NCI-H2029 treated with DMSO at 0.1 percent for 48 hours (cell line): ENCODE data around the gene ATP8B1.
"Not testable (repeated sequence)": the region's sequence is repeated elsewhere in the genome, so short reads cannot be mapped to it uniquely, and the experiment has no call there.

Source experiments
- DNase-seq: peaks from one replicate; lab custom pipeline; 2025; lab: John Stamatoyannopoulos, UW

Gene ATP8B1

DNA sequence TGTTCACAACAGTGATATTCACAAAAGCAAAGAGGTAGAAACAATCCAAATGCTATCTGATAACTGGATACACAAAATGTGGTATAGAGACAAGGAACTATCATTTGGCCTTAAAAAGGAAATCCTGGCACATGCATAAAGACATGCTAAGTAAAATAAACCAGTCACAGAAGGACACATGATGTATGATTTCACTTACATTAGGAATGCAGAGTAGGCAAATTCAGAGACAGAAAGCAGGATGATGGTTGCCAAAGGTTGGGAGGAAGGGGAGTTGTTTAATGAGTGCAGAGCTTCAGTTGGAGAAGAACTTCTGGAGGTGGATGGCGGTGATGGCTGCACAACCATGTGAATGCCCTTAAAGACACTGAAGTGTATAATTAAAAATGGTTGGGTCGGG is 38.1 kb downstream of the ATP8B1 start:
- DNase-seq: no peak

DNA sequence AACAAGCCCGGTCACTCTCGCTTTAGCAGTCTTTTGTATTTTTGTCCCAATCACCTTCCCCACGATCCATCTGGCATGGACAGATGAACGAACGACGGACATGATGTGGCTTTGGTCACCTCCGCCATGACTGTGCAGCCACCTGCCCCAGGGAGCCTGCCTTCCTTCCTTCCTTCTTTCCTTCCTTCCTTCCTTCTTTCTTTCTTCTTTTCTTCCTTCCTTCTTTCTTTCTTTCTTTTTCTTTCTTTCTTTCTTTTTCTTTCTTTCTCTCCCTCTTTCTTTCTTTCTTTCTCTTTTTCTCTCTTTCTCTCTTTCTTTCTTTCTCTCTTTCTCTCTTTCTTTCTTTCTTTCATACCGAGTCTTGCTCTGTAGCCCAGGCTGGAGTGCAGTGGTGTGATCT is 39.0 kb downstream of the ATP8B1 start:
- DNase-seq: no peak

DNA sequence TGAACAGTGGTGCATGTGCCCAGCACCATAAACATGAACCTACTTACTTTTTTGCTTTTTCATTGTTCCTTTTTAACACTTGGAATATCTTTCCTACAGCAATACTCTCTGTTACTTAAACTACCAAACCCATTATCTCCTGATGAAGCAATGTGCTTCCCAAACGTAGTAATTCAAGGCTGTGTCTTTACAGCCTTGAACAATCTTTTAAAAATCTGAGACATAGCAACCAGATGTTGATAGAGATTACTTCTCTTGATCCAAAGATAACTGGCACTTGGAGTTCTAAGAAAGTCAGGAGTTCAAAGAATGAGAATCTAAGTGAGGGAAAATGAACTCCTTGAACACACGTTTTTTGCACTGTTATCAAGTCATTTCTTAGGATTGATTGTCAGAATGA is 40.4 kb downstream of the ATP8B1 start:
- no peak for DNase-seq

DNA sequence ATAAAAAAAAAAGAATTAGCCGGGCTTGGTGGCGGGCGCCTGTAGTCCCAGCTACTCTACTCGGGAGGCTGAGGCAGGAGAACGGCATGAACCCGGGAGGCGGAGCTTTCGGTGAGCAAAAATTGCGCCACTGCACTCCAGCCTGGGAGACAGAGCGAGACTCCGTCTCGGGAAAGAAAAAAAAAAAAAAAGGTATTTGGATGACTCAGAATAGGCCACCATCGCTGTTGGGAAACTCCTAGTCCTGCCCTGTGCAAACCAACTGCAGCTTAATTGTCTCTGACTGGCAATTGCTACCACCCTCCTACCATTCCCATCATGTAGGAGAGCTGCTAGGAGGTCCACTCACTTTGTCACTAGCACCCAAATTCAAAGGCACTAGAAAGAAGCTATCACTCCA is 43.5 kb downstream of the ATP8B1 start:
- DNase-seq: no peak

- DNase-seq: no peak
These were observed 47.5 kb downstream of the ATP8B1 start for GRCh38 chr18:57755473-57756067.

- DNase-seq: no peak
These were observed 48.4 kb downstream of the ATP8B1 start for GRCh38 chr18:57754577-57755338.

GRCh38 chr18:57753063-57753462 is 50.1 kb downstream of the ATP8B1 start:
- DNase-seq: no peak

GRCh38 chr18:57749604-57749970 is 53.5 kb downstream of the ATP8B1 start:
- DNase-seq: no peak

- no peak for DNase-seq
These were observed 54.1 kb downstream of the ATP8B1 start for GRCh38 chr18:57748770-57749603.

- no peak for DNase-seq
These were observed 55.1 kb downstream of the ATP8B1 start for GRCh38 chr18:57747809-57748680.

- DNase-seq: no peak
These were observed 58.9 kb downstream of the ATP8B1 start for GRCh38 chr18:57744211-57744694.

DNA sequence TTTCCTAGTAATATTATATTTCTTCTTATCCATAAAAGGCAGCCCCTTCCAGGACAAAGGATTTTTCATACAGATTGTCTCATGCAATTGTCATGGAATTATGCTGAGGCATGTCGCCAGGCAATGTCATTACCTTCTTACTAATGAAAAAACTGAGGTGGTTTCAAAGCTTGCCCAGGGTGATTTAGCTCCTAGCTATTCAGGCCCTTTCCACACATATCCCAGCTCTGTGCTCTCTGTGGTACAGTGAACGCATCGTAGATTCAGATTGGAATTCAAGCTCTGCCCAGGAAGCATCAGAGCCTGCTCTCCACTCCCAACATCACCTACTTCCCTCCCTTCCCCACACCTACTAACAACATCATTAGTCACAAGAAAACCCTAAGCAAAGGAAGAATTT is 60.1 kb downstream of the ATP8B1 start:
- no peak for DNase-seq

GRCh38 chr18:57741273-57741672 is 61.8 kb downstream of the ATP8B1 start:
- DNase-seq: no peak

DNA sequence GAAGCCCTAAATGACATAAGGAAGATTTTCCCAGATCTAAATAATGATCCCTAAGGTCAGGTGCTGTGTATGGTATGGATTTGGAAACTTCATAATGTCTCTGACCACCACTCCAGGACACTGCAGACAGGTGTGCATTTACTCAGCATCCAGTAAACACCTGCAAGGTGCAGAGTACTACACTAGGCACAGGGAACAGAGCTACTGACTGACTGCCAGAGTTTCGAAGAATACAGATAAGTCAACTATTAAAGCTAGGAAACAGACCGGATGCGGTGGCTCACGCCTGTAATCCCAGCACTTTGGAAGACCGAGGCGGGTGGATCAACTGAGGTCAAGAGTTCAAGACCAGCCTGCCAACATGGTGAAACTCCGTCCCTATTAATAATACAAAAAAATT is 65.0 kb downstream of the ATP8B1 start:
- DNase-seq: no peak

- no peak for DNase-seq
These were observed 65.6 kb downstream of the ATP8B1 start for GRCh38 chr18:57737400-57738060.

GRCh38 chr18:57735042-57735441 is 68.1 kb downstream of the ATP8B1 start:
- not testable (repeated sequence) for DNase-seq

- DNase-seq: no peak
These were observed 69.3 kb downstream of the ATP8B1 start for GRCh38 chr18:57733861-57734260.

GRCh38 chr18:57730146-57730545 is 73.0 kb downstream of the ATP8B1 start:
- DNase-seq: no peak

- DNase-seq: no peak
These were observed 74.1 kb downstream of the ATP8B1 start for GRCh38 chr18:57728941-57729511.

DNA sequence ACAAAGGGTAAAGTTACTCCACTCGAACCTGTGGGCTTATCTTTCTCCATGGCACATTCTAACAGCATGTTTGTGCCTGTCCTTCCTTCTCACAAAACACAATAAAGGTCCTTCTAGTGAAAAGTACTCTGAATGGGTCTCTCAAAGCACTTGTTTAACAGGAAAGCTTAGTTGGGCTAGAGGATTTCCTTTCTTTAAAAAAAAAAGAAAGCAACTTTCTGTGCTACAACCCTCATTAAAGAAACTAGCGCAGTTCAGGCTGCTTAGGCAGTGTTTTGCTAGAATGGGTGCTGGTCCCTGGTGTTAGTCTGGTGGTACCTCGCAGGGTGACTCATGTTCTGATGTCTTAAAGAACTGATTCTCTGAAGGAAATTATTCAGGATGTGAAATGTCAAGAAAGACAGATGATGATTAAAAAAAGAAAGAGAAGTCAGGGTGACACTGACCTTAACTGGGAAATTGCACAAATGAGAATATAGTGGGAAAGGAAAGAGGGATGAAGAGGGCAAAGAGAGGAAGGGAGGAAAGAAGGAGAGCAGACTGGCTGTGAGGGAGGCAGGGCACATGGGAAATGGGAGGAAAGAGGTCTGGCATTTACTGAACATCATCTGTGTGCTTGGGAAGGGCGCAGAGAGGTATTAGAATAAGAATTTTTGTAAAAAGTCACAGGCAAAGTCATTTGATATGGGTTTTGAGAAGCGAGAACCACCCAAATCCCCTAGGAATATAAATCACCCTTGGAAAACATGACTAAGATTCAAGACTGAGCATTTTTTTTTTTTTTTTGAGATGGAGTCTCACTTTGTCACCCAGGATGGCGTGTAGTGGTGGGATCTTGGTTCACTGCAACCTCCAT is 74.9 kb downstream of the ATP8B1 start:
- no peak for DNase-seq
